Endothelial cell of umbilical vein (primary cell): ENCODE results near the gene CCNY. TPM values are rescaled to one million over a fixed set of nuclear protein-coding genes. Genes with fewer than 3 reads are reported as not detected.

ENCODE experiments used
- BruUV-seq: library from RNA; stranded (reverse); fragments of 400-500 nt; replicated peaks from 2 replicates; lab custom pipeline; 2021; lab: Mats Ljungman, UMichigan
- CTCF ChIA-PET: fragments of 300-600, 350-600 bp; sonication (Branson Sonifier 250); formaldehyde crosslinking; loops from one replicate; lab custom pipeline; 2021; ENCODE audit warnings: antibody characterized with exemption, inconsistent platforms; lab: Charles Lee
- POLR2A ChIA-PET: fragments of 300-600, 350-600 bp; sonication (Branson Sonifier 250); formaldehyde crosslinking; loops from one replicate; lab custom pipeline; 2021; ENCODE audit warnings: antibody characterized with exemption, inconsistent platforms; lab: Charles Lee
- DNase-seq: peaks from one replicate; pipeline ENCODE4 v3.0.0-alpha.2; 2011; ENCODE audit warnings: low read depth, low spot score
- FAIRE-seq: peaks from 2 replicates; lab custom pipeline; 2011; peaks lifted over from hg19 to GRCh38; lab: Jason Lieb, UNC
- H2AFZ ChIP-seq: 2 replicates; pipeline ENCODE4 v1.6.0; 2012; ENCODE audit warnings: low read depth, low read length, control low read depth, inconsistent platforms
- H3K27ac ChIP-seq: 2 replicates; pipeline ENCODE4 v1.5.1; 2011; ENCODE audit warnings: low read depth, mild to moderate bottlenecking, control low read depth, low read length, moderate library complexity; ENCODE audit not compliant: insufficient read depth
- H3K27me3 ChIP-seq, 2 experiments: 2 replicates each; pipeline versions ENCODE4 v1.6.0 to v1.6.1; 2011; ENCODE audit warnings: low read length in 2 of 2, mixed read lengths in 1 of 2; ENCODE audit not compliant: control insufficient read depth in 2 of 2, insufficient read depth in 2 of 2
- H3K36me3 ChIP-seq, 2 experiments: 2 replicates in 1 of 2; 3 replicates in 1 of 2; pipeline ENCODE4 v1.5.1; 2011; ENCODE audit warnings: low read length in 2 of 2, mild to moderate bottlenecking in 1 of 2, moderate library complexity in 1 of 2; ENCODE audit not compliant: control insufficient read depth in 2 of 2, insufficient read depth in 2 of 2; ENCODE audit errors: extremely low read depth in 1 of 2
- H3K4me1 ChIP-seq: 3 replicates; pipeline ENCODE4 v1.5.1; 2011; ENCODE audit warnings: mild to moderate bottlenecking, low read length; ENCODE audit not compliant: control insufficient read depth, insufficient read depth; ENCODE audit errors: extremely low read depth
- H3K4me2 ChIP-seq: 2 replicates; pipeline ENCODE4 v1.6.1; 2011; ENCODE audit warnings: low read length, control low read depth, mixed read lengths; ENCODE audit not compliant: insufficient read depth
- H3K4me3 ChIP-seq, 3 experiments: fragments of 200-600 bp in 1 of 3; sonication (generic), shearing (Covaris generic) in 1 of 3; replicated peaks in 1 of 3; 2 replicates each; pipeline ENCODE4 v1.5.1; 2011 to 2016; ENCODE audit warnings: control low read depth in 3 of 3, low read length in 3 of 3, mild to moderate bottlenecking in 2 of 3, inconsistent platforms in 1 of 3, low read depth in 1 of 3, moderate library complexity in 1 of 3; ENCODE audit not compliant: insufficient read depth in 1 of 3
- H3K79me2 ChIP-seq: 2 replicates; pipeline ENCODE4 v1.6.0; 2012; ENCODE audit warnings: low read length, inconsistent platforms; ENCODE audit not compliant: control insufficient read depth, insufficient read depth
- H3K9ac ChIP-seq: replicated peaks from 2 replicates; pipeline ENCODE3; 2011; ENCODE audit warnings: low read length, control low read depth; ENCODE audit not compliant: insufficient read depth; ENCODE audit errors: extremely low read depth
- H3K9me1 ChIP-seq: replicated peaks from 3 replicates; pipeline ENCODE4 v1.6.0; 2011; ENCODE audit warnings: mild to moderate bottlenecking, low read length; ENCODE audit not compliant: control insufficient read depth, insufficient read depth; ENCODE audit errors: extremely low read depth
- H3K9me3 ChIP-seq: replicated peaks from 2 replicates; pipeline ENCODE4 v1.5.1; 2012; ENCODE audit warnings: low read length, inconsistent platforms; ENCODE audit not compliant: control insufficient read depth, insufficient read depth
- H4K20me1 ChIP-seq: replicated peaks from 2 replicates; pipeline ENCODE3; 2011; ENCODE audit warnings: mild to moderate bottlenecking, low read length; ENCODE audit not compliant: control insufficient read depth, insufficient read depth; ENCODE audit errors: extremely low read depth
- CTCF ChIP-seq, 2 donors: IDR thresholded peaks; 1 replicate in 1 of 2; 2 replicates in 1 of 2; pipeline ENCODE4 v1.5.1; 2011; ENCODE audit warnings: low read length in 2 of 2, mild to moderate bottlenecking in 2 of 2, moderate library complexity in 2 of 2, control low read depth in 1 of 2, inconsistent platforms in 1 of 2, low read depth in 1 of 2; ENCODE audit not compliant: insufficient read depth in 1 of 2; ENCODE audit errors: extremely low read depth in 1 of 2
- EZH2 ChIP-seq: IDR thresholded peaks from 2 replicates; pipeline ENCODE4 v1.6.1; 2012; ENCODE audit warnings: borderline replicate concordance, low read depth, mild to moderate bottlenecking, moderate library complexity, low read length, inconsistent platforms; ENCODE audit not compliant: severe bottlenecking
- FOS ChIP-seq: IDR thresholded peaks from 2 replicates; pipeline ENCODE4 v1.6.1; 2011; ENCODE audit warnings: mild to moderate bottlenecking, low read length, moderate library complexity, borderline replicate concordance; ENCODE audit not compliant: insufficient read depth
- GATA2 ChIP-seq: IDR thresholded peaks from 2 replicates; pipeline ENCODE4 v1.7.0; 2011; ENCODE audit warnings: low read depth, mild to moderate bottlenecking, moderate library complexity, mixed read lengths, low read length; ENCODE audit not compliant: insufficient read length, insufficient read depth
- JUN ChIP-seq: IDR thresholded peaks from 2 replicates; pipeline ENCODE4 v1.6.1; 2011; ENCODE audit warnings: borderline replicate concordance, low read depth; ENCODE audit not compliant: insufficient read length, insufficient read depth
- MAX ChIP-seq: IDR thresholded peaks from 2 replicates; pipeline ENCODE4 v1.6.1; 2011; ENCODE audit not compliant: insufficient read depth, insufficient read length
- MYC ChIP-seq: IDR thresholded peaks from one replicate; pipeline ENCODE4 v1.6.1; 2011; ENCODE audit warnings: mild to moderate bottlenecking, low read depth, low read length
- POLR2A ChIP-seq: IDR thresholded peaks from 2 replicates; pipeline ENCODE4 v1.6.1; 2012; ENCODE audit warnings: low read depth, mild to moderate bottlenecking, control low read depth, low read length
- POLR2AphosphoS5 ChIP-seq: IDR thresholded peaks from 2 replicates; pipeline ENCODE4 v1.6.1; 2012; ENCODE audit warnings: low read depth, mild to moderate bottlenecking, control low read depth, low read length, moderate library complexity; ENCODE audit not compliant: insufficient read depth
- dilution Hi-C: fragments of 300-500 bp; cut with MboI; formaldehyde crosslinking; loops from one replicate; pipeline ENCODE4 v1.15.0; 2019; ENCODE audit warnings: low sequenced_read_pairs; ENCODE audit not compliant: extremely low pct_ligation_motif_present
- intact Hi-C: fragments of 100-400 bp; cut with micrococcal nuclease; formaldehyde crosslinking; loops from one replicate; pipeline ENCODE4 v1.10.0; 2022
- polyA plus RNA-seq, 4 experiments: library from polyadenylated mRNA; depleted of rRNA in 3 of 4; stranded (reverse) in 3 of 4; unstranded in 1 of 4; fragments of >200 nt; gene quantifications; 2 replicates each; pipeline versions ENCODE4 v1.2.1 to v1.2.3, GENCODE V29; 2011 to 2012; ENCODE audit warnings: missing spikeins in 1 of 4
- total RNA-seq: library from RNA; stranded (reverse); gene quantifications from 2 replicates; pipeline ENCODE4 v1.2.3, GENCODE V29; 2021

Gene CCNY
- total and polyA plus RNA-seq, 2 donors (not counting 3 experiments of a cell fraction or from before 2014, with no cell fraction given), result 61.5 to 107 TPM

GRCh38 chr10:35471435-35471834 lies 135.1 kb downstream of the CCNY start:
- POLR2A ChIA-PET, result no interaction called here
- Histone ChIP-seq H3K9ac (no peak overlapping the region), H3K79me2 (peaks cover 64% of the 10 kb centered on the region), H2AFZ (no peak overlapping the region), H3K9me3 (no peaks in the 10 kb centered on the region), H3K4me1 (no peaks in the 10 kb centered on the region), H4K20me1 (peaks cover 20% of the 10 kb centered on the region), H3K27me3 (no peaks in the 10 kb centered on the region), H3K4me2 (no peak overlapping the region), H3K27ac (no peak overlapping the region), H3K4me3 (no peak overlapping the region), H3K9me1 (peaks cover 2% of the 10 kb centered on the region), H3K36me3 (no peaks in the 10 kb centered on the region)
- TF ChIP-seq JUN (no peak), EZH2 (no peak), FOS (no peak), POLR2AphosphoS5 (no peak), GATA2 (no peak)
- DNase-seq (no peak), FAIRE-seq (no peak)
- intact Hi-C loops (no loop called here), dilution Hi-C loops (no loop called here)
- CTCF ChIA-PET, result interaction anchor here (1.2 kb wide), 1 partner anchor 11 kb away, joined by 3 read pairs; no protein-coding TSS in a partner anchor
- no TSS peak for BruUV-seq

- FAIRE-seq (no peak), DNase-seq (no peak)
- Histone ChIP-seq H3K27ac (no peak overlapping the region), H3K9me3 (no peaks in the 10 kb centered on the region), H3K9ac (no peak overlapping the region), H3K27me3 (no peaks in the 10 kb centered on the region), H3K79me2 (peaks cover 36% of the 10 kb centered on the region), H3K36me3 (no peaks in the 10 kb centered on the region), H3K4me1 (no peaks in the 10 kb centered on the region), H4K20me1 (no peaks in the 10 kb centered on the region), H2AFZ (no peak overlapping the region), H3K4me2 (no peak overlapping the region), H3K9me1 (no peaks in the 10 kb centered on the region), H3K4me3 (no peak overlapping the region)
- TF ChIP-seq POLR2AphosphoS5, result no peak
- no peak for TF ChIP-seq CTCF (IDR thresholded peaks at IDR 0.05; ENCODE audit: extremely low read depth in 1 of 2, insufficient read depth in 1 of 2, low read depth in 1 of 2, low read length in 2 of 2)
- no peak for TF ChIP-seq FOS
- TF ChIP-seq POLR2A, result no peak
- no peak for TF ChIP-seq MAX
- TF ChIP-seq EZH2, result no peak
- TF ChIP-seq JUN, result no peak
- no peak for TF ChIP-seq MYC
- TF ChIP-seq GATA2, result no peak
- ChIA-PET CTCF (interaction anchor here (1.0 kb wide), 1 partner anchor 21 kb away, joined by 4 read pairs; no protein-coding TSS in a partner anchor), POLR2A (no interaction called here)
- dilution Hi-C loops (no loop called here), intact Hi-C loops (no loop called here)
- no TSS peak for BruUV-seq
These were observed 143.8 kb downstream of the CCNY start for GRCh38 chr10:35480142-35480541.
